Suprapubic skin (tissue), 4 donors: ENCODE measurements around the gene ICAM1. TPM values are rescaled to one million over a fixed set of nuclear protein-coding genes. Genes with fewer than 3 reads are reported as not detected.

ENCODE experiments used
- DNase-seq, 2 donors: peaks; one replicate each; pipeline ENCODE4 v3.0.0-alpha.2; 2019; ENCODE audit warnings: low spot score in 2 of 2
- H3K27ac ChIP-seq: fragments of 200-600 bp; sonication (generic); one replicate; pipeline ENCODE4 v1.5.1; 2019
- H3K27me3 ChIP-seq: fragments of 200-600 bp; sonication (generic); one replicate; pipeline ENCODE4 v1.5.1; 2019
- H3K36me3 ChIP-seq: fragments of 200-600 bp; sonication (generic); one replicate; pipeline ENCODE4 v1.5.1; 2019
- H3K4me1 ChIP-seq: fragments of 200-600 bp; sonication (generic); one replicate; pipeline ENCODE4 v1.5.1; 2019
- H3K4me3 ChIP-seq: fragments of 200-600 bp; sonication (generic); one replicate; pipeline ENCODE4 v1.5.1; 2019; ENCODE audit warnings: mild to moderate bottlenecking
- H3K9me3 ChIP-seq: fragments of 200-600 bp; sonication (generic); one replicate; pipeline ENCODE4 v1.5.1; 2019
- CTCF ChIP-seq, 2 donors: fragments of 200-600 bp in 1 of 2; fragments of 450-650 bp in 1 of 2; sonication (generic) in 1 of 2; IDR thresholded peaks; one replicate each; pipeline ENCODE4 v1.5.1; 2016 to 2019; ENCODE audit warnings: antibody characterized with exemption in 2 of 2, mild to moderate bottlenecking in 1 of 2, moderate library complexity in 1 of 2
- EP300 ChIP-seq: sonication (generic); formaldehyde crosslinking; IDR thresholded peaks from one replicate; pipeline ENCODE4 v1.6.1; 2017; ENCODE audit warnings: antibody characterized with exemption
- POLR2A ChIP-seq, 2 donors: fragments of 450-650 bp; IDR thresholded peaks; one replicate each; pipeline ENCODE4 v1.6.1; 2017; ENCODE audit warnings: antibody characterized with exemption in 2 of 2, mild to moderate bottlenecking in 2 of 2, moderate library complexity in 2 of 2
- POLR2AphosphoS5 ChIP-seq, 3 donors: sonication (generic); formaldehyde crosslinking; IDR thresholded peaks; one replicate each; pipeline ENCODE4 v1.6.1; 2017; ENCODE audit warnings: antibody characterized with exemption in 3 of 3
- WGBS: methylation state at CpG from one replicate; pipeline ENCODE4 v1.1.5; 2018; 5-methylcytosine and 5-hydroxymethylcytosine counted together
- total RNA-seq, 4 donors: library from RNA; depleted of rRNA; stranded (reverse); fragments of >200 nt; gene quantifications; one replicate each; pipeline ENCODE4 v1.1.0, GENCODE V29; 2016

ICAM1 gene
- total RNA-seq, 4 donors from 2014 or later, result 9.1 to 11.1 (median 9.6) TPM

GRCh38 chr19:10332965-10333757, 62.2 kb downstream of the ICAM1 start, which contains the start of gene RAVER1:
Gene RAVER1 (minus strand): TSS chr19:10333529. CDS start chr19:10333507, 22 bp downstream.
- Histone ChIP-seq H3K9me3 (no peaks in the 10 kb centered on the region), H3K4me1 (peaks cover 31% of the 10 kb centered on the region), H3K27ac (peak within 1 kb of the TSS; percentile 86), H3K27me3 (no peaks in the 10 kb centered on the region), H3K36me3 (peaks cover 24% of the 10 kb centered on the region), H3K4me3 (peak within 1 kb of the TSS; percentile 85)
- WGBS, result 0% methylated on average over 31 of the region's 82 CpGs
- DNase-seq, result peak; percentile 98 to 99
- TF ChIP-seq POLR2AphosphoS5 (IDR thresholded peaks at IDR 0.05) (peak in 1 of 3 donors; percentile 23), EP300 (no peak), POLR2A (IDR thresholded peaks at IDR 0.05) (peak in 1 of 2 donors; percentile 45), CTCF (IDR thresholded peaks at IDR 0.05) (no peak)

- WGBS, result under 1% methylated on average over 19 of the region's 44 CpGs
- H3K4me3 ChIP-seq, result peak overlapping the region; percentile 85
- peak overlapping the region; percentile 86 for H3K27ac ChIP-seq
- no peaks in the 10 kb centered on the region for H3K9me3 ChIP-seq
- no peaks in the 10 kb centered on the region for H3K27me3 ChIP-seq
- no peak for DNase-seq
- H3K4me1 ChIP-seq, result peaks cover 31% of the 10 kb centered on the region
- no peak for TF ChIP-seq POLR2A (IDR thresholded peaks at IDR 0.05)
- TF ChIP-seq CTCF (IDR thresholded peaks at IDR 0.05), result no peak
- no peak for TF ChIP-seq POLR2AphosphoS5 (IDR thresholded peaks at IDR 0.05)
- H3K36me3 ChIP-seq, result peaks cover 16% of the 10 kb centered on the region
These were observed 63.1 kb downstream of the ICAM1 start for GRCh38 chr19:10333758-10334587.

- peaks cover 8% of the 10 kb centered on the region for H3K36me3 ChIP-seq
- peak overlapping the region; percentile 85 for H3K4me3 ChIP-seq
- TF ChIP-seq POLR2AphosphoS5 (IDR thresholded peaks at IDR 0.05) (peak in 2 of 3 donors; percentile 39 to 66), POLR2A (IDR thresholded peaks at IDR 0.05) (no peak)
- H3K27ac ChIP-seq, result peak overlapping the region; percentile 26
- no peaks in the 10 kb centered on the region for H3K27me3 ChIP-seq
- peaks cover 31% of the 10 kb centered on the region for H3K4me1 ChIP-seq
- 11% methylated on average over 28 of the region's 59 CpGs for WGBS
- no peaks in the 10 kb centered on the region for H3K9me3 ChIP-seq
- DNase-seq, result peak; percentile 97 to 98
These were observed 63.9 kb downstream of the ICAM1 start for GRCh38 chr19:10334588-10335351.

GRCh38 chr19:10335352-10335985, 64.5 kb downstream of the ICAM1 start:
- H3K9me3 ChIP-seq, result no peaks in the 10 kb centered on the region
- TF ChIP-seq CTCF (IDR thresholded peaks at IDR 0.05), result no peak
- TF ChIP-seq POLR2A (IDR thresholded peaks at IDR 0.05), result no peak
- no peak for TF ChIP-seq POLR2AphosphoS5 (IDR thresholded peaks at IDR 0.05)
- TF ChIP-seq EP300, result no peak
- 59% methylated on average over 13 of the region's 26 CpGs for WGBS
- H3K4me3 ChIP-seq, result peak overlapping the region; percentile 85
- H3K36me3 ChIP-seq, result peaks cover under 1% of the 10 kb centered on the region
- H3K27ac ChIP-seq, result no peak overlapping the region
- H3K27me3 ChIP-seq, result no peaks in the 10 kb centered on the region
- DNase-seq, result no peak
- H3K4me1 ChIP-seq, result peaks cover 31% of the 10 kb centered on the region

Other genes with a start within 250 kb of the ICAM1 start
- gene SHFL, start 184.8 kb upstream of the ICAM1 start, total RNA-seq, result 10 to 100 TPM; 11.8 to 26.7 (median 22.3) TPM
- 1 to 10 TPM in 1 of 4 donors, under 1 TPM in 2, not detected in 1; 0.38 to 1.1 (median 0.42) TPM for gene ANGPTL6, start 168.4 kb upstream of the ICAM1 start, total RNA-seq
- gene PPAN, start 164.8 kb upstream of the ICAM1 start, total RNA-seq, result 10 to 100 TPM; 41.9 to 55.1 (median 46.8) TPM
- 10 to 100 TPM; 16.4 to 32.9 (median 19.9) TPM for gene P2RY11, start 159.4 kb upstream of the ICAM1 start, total RNA-seq
- gene EIF3G, start 151.2 kb upstream of the ICAM1 start, total RNA-seq, result 100 to 1,000 TPM; 211 to 315 (median 225) TPM
- 10 to 100 TPM; 36.1 to 54.4 (median 44.2) TPM for gene DNMT1, start 76.2 kb upstream of the ICAM1 start, total RNA-seq
- 1 to 10 TPM; 3.9 to 9.9 (median 8.6) TPM for gene S1PR2, start 39.8 kb upstream of the ICAM1 start, total RNA-seq
- 100 to 1,000 TPM in 1 of 4 donors, 10 to 100 TPM in 3; 53.3 to 108 (median 77.3) TPM for gene MRPL4, start 18.9 kb upstream of the ICAM1 start, total RNA-seq
- not detected for gene ICAM4, start 15.8 kb downstream of the ICAM1 start, total RNA-seq
- under 1 TPM in 3 of 4 donors, not detected in 1; 0.21 to 0.97 (median 0.62) TPM for gene ICAM5, start 18.8 kb downstream of the ICAM1 start, total RNA-seq
- 1 to 10 TPM; 1.4 to 7.2 (median 2.9) TPM for gene ZGLP1, start 38.7 kb downstream of the ICAM1 start, total RNA-seq
- gene FDX2, start 44.9 kb downstream of the ICAM1 start, total RNA-seq, result 10 to 100 TPM in 3 of 4 donors, 1 to 10 TPM in 1; 7.9 to 19.0 (median 14.5) TPM
- gene RAVER1, start 62.4 kb downstream of the ICAM1 start, total RNA-seq, result 10 to 100 TPM; 18.4 to 27.8 (median 24.8) TPM
- gene ICAM3, start 68.5 kb downstream of the ICAM1 start, total RNA-seq, result 1 to 10 TPM; 3.1 to 4.5 (median 3.8) TPM
- 100 to 1,000 TPM in 2 of 4 donors, 10 to 100 TPM in 2; 80.4 to 200 (median 124) TPM for gene TYK2, start 109.5 kb downstream of the ICAM1 start, total RNA-seq
- 100 to 1,000 TPM in 3 of 4 donors, 10 to 100 TPM in 1; 91.7 to 178 (median 109) TPM for gene CDC37, start 132.4 kb downstream of the ICAM1 start, total RNA-seq
- gene PDE4A, start 149.4 kb downstream of the ICAM1 start, total RNA-seq, result 1 to 10 TPM; 3.7 to 7.9 (median 5.6) TPM
- gene KEAP1, start 232.2 kb downstream of the ICAM1 start, total RNA-seq, result 10 to 100 TPM; 44.3 to 75.8 (median 69.9) TPM
- gene S1PR5, start 246.3 kb downstream of the ICAM1 start, total RNA-seq, result 10 to 100 TPM; 19.2 to 63.8 (median 26.8) TPM